HG03139 (cell line): ENCODE data around the gene VEPH1.

Experiments
- ATAC-seq: cut with Tn5 transposase; IDR thresholded peaks from one replicate; pipeline ENCODE4 v1.9.1; 2021; ENCODE audit not compliant: unreplicated experiment

Gene VEPH1

DNA sequence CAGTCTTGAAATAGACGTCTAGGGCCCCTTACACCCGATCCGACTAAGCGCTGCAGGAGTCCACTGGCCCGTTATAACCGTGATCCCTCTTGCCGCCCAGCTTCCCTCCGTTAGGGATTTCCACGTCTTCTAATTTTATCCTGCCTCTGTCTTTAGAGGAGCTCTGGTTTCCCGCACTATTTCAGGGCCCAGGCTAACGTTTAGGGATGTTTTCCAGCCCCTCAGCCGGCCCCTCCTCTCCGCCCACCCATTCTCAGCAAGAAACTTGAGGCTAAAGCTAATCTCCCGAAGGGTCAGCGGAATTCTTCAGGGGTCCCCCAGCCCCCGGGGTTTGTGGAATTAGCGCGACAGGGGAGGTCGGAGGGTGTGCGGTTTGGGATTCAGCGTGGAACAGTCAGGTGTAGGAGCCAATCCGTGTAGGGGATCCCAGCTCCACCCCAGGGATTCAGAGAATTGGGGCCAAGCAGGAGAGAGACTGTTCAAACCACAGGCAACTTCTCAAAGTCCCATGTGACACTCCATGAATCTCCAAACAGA, 65.0 kb downstream of the VEPH1 start:
- ATAC-seq: no peak

GRCh38 chr3:157436583-157437291, 66.5 kb downstream of the VEPH1 start, which contains the start of gene PTX3:
Gene PTX3 (plus strand): TSS chr3:157436850. CDS start chr3:157436934, 84 bp downstream.
- ATAC-seq: no peak

DNA sequence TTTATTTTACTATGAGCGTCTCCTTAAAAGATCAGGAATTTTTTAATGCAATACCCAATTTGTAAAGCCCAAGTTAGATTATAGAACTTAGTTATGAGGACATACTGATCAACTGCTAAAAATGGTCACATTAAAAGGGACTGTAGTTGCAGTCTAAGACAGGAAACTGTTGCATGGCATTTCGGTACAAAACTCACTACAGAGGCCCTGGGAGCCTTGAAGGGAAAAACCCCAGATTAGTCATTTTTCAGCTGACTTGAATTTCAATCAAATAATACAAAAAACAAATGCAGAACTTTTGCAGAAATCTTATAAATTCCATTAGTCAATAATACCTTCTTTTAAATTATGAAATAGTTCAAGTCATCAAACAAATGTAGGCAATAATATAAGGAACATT, 73.5 kb downstream of the VEPH1 start:
- ATAC-seq: no peak

GRCh38 chr3:157428853-157429252, 74.4 kb downstream of the VEPH1 start:
- ATAC-seq: no peak

GRCh38 chr3:157427901-157428300, 75.3 kb downstream of the VEPH1 start:
- ATAC-seq: no peak

DNA sequence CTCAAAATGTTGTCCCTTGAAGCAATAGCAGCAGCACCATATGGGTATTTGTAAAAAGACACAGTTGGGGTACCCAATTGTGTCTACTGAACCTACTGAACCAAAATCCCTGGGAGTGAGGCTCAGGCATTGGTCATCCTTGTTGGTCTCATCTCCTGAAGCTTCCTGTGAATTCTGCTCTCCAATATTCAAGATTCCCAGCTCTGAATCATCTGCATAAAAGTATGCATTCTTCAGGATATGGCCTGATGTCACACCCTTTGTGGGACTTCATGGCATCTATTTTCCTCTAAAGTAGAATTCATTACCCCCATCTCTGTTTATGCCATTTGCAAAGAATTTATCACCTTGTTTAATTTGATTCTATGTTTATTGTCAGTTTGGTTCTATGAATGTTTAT, 79.9 kb downstream of the VEPH1 start:
- no peak for ATAC-seq

DNA sequence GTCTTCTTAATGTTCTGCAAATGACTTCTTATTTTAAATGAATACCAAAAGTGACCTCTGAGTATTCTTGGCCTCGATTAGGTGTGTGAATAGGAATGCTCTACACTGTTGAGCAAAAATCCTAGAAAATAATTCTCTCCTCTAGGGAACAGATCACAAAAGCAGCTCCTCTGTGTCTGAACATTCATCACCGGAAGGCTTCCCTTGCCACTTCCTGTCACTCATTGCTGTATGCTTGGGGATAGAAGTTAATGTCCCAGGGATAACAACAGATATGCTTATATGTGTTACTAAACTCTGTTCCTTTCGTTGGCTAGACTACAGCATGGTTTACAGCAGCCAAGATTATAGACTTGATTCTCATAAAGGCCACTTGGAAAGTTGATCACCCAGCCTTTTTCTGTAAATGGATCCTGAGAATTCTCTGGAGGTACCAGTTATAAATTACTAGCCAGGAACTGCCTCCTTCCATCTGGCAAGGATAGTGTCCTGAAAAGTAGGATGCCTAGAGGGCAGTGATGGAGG, 82.5 kb downstream of the VEPH1 start:
- no peak for ATAC-seq

DNA sequence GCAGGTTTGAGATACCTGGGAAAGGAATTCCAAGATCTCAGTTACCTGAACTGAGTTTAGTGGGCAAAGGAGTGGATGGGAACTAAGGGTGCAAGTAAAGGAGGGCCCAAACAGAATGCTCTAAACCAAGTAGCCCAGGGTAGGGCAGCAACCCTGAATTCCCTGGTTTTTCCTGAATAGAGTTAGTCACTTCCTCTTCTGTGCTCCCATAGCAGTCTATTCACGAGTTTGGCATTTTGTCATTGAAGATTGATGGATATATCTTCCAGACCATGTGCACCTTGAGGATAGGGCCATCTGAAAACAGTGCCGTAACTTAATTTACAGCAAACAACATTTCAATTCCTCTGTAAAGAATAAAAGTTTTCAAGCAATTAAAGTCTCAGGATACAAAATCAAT, 85.1 kb downstream of the VEPH1 start:
- no peak for ATAC-seq

DNA sequence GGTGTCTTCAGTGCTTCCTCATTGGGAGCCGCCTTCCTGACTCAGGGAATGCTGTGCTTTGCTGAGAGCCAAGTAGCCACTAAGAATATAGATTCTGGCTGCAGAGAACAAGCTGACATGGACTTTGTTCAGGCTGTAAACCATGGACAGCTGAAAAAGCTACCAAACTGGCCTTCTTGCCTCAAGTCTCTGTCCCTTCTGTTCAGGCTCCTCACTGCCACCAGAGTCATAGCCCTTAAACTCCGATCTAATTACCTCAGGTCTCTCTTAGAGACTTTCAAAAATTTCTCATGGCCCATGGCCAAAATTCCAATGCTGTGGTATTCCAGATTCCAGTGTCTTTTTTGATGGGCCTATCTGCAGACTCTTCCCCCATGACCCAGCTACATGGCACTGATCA, 86.0 kb downstream of the VEPH1 start:
- ATAC-seq: no peak

GRCh38 chr3:157416347-157417087, 86.7 kb downstream of the VEPH1 start:
- no peak for ATAC-seq

GRCh38 chr3:157414861-157415260, 88.4 kb downstream of the VEPH1 start:
- no peak for ATAC-seq

DNA sequence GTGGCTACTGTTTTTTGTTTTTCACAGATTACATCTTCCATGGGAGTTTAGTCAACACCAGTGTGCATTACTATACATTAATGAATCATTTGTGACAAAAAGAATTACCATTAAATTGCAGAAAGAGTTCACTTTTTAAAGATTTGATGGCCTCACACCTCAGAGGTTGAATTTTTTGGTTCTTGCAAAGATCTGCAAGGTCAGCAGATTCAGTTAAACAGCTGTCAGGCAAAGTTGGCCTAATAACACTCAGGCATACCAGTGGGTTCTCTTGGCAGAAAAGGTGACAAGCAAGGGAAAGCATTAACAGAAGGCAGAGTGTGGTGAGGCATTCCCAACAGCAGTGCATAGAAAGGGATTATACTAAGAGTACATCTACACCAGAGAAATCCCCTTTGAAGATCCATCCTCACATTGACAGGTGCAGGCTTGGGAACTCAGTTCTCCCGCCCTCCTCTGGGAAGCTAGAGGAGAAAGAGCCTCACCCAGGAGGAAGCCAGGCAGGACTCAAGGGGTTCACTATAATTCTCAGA, 90.8 kb downstream of the VEPH1 start:
- ATAC-seq: no peak

- no peak for ATAC-seq
These were observed 92.3 kb downstream of the VEPH1 start for GRCh38 chr3:157410945-157411344.

GRCh38 chr3:157409516-157409915, 93.7 kb downstream of the VEPH1 start:
- ATAC-seq: no peak

- ATAC-seq: no peak
These were observed 94.6 kb downstream of the VEPH1 start for GRCh38 chr3:157408499-157409149.

GRCh38 chr3:157407769-157408168, 95.4 kb downstream of the VEPH1 start:
- ATAC-seq: no peak

DNA sequence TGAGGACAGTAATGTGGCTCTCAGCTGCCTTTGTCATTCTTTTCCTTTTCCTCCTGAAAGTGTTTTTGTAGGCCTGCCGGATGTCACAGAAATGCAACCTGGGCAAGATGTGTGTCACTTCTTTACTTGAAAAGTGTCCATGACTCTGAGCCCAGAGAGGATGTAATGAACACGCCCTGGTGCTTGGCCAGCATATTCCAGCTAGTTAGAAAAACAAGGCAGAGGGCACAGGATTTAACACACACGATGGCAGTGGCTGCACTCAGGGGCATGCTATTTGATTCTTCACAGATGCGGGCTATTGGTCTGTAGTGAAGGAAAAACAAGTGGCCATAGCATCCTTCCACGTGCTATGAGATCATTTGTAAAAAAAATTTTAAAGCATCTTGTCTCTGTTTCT, 96.8 kb downstream of the VEPH1 start:
- no peak for ATAC-seq

DNA sequence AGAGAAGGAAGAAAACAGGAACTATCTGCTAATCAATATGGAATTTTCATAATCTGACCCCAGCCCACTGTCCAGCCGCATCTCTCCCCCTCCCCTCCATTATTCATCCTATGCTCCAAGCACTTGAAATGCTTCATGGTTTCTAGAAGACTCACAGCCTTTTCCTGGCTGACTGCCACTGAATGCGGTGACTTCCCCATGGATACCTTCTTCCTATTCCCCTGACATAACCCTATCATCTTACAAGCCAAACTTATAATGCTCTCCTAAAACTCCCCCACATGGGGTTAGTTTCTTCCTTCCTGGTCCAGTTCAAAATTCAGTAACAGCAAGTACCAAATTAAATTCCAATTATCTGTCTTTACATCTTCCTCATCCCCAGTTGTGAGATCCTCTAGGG, 97.8 kb downstream of the VEPH1 start:
- no peak for ATAC-seq

DNA sequence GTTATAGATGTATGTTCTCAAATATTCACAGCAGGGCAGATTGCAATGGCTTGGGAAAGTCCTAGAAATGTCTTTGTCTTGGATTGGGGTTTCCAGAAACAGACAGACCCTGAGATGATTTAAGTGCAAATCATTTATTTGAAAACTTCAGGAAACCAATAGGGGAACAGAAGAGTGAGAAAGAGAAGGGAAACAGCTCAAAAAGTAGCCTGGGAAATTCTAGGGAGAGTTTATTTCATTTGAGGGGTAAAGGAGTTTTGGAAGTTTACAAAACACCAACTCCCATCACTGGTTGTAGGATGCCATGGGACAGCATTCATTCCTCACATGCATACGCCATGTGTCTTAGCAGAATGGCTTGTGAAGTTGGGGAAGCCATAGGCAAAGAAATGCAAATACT, 98.8 kb downstream of the VEPH1 start:
- no peak for ATAC-seq

DNA sequence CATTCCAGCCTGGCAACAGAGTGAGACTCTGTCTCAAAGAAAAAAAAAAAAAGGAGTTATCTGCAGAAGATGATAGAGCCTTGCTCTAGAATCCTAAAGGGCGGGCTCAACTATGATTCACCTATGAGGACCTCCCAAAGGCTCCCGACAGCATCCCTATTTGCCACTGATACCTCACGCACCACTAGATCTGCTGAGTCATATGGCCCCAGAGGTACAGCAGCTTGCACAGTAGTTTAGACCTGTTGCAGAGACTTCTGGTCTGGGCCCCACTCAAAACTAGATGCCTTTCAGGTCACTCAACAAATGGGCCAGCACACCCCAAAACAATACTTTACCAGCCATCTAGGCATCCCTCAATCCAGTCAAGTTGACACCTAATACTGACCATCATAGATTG, 104.6 kb downstream of the VEPH1 start:
- ATAC-seq: no peak

DNA sequence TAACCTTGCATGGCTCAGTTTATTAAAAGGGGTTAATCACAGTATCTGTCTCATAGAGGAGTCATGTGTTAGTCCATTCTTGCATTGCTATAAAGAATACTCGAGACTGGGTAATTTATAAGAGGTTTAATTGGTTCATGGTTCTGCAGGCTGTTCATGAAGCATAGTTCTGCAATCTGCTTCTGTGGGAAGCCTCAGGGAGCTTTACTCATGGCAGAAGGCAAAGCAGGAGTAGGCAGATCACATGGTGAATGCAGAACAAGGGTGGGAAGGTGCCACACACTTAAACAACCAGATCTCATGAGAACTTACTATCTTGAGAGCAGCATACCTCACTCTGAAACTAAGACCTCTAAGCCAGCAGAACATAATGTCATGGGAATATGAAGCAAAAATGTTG, 108.8 kb downstream of the VEPH1 start:
- ATAC-seq: no peak
